Stomach (tissue), 4 donors: ENCODE data around the gene HVCN1.

Source experiments
- EP300 ChIP-seq: sonication (generic); formaldehyde crosslinking; IDR thresholded peaks from one replicate; pipeline ENCODE4 v1.6.1; 2017; ENCODE audit warnings: antibody characterized with exemption
- POLR2A ChIP-seq, 4 donors: fragments of 450-650 bp; IDR thresholded peaks; one replicate each; pipeline ENCODE4 v1.6.1; 2016; ENCODE audit warnings: antibody characterized with exemption in 4 of 4, control low read depth in 2 of 4, mild to moderate bottlenecking in 1 of 4, moderate library complexity in 1 of 4
- TF ChIP-seq, protein P1 (sequence below), 7 experiments: fragments of 450-650 bp in 4 of 7; fragments of 200-600 bp in 3 of 7; sonication (generic) in 3 of 7; IDR thresholded peaks; one replicate each; pipeline ENCODE4 v1.5.1; 2016 to 2019; ENCODE audit warnings: antibody characterized with exemption in 7 of 7, control low read depth in 2 of 7, mild to moderate bottlenecking in 1 of 7

DNA sequence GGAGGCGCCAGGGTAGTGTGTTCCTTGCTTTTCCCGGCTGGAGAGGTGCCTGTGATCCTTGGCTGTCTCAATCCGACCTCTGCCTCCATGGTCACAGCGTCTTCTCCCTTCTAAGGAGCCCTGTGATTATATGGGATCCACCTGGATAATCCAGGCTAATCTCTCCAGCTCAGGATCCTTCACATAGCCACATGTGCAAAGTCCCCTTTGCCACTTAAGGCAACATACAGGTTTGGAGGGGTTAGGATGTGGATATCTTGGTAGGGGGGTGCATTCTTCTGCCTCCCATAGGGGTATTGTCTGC is 1.2 kb upstream of the HVCN1 start:
- TF ChIP-seq POLR2A (IDR thresholded peaks at IDR 0.05) (no peak), EP300 (no peak)
- TF ChIP-seq, protein P1, sequence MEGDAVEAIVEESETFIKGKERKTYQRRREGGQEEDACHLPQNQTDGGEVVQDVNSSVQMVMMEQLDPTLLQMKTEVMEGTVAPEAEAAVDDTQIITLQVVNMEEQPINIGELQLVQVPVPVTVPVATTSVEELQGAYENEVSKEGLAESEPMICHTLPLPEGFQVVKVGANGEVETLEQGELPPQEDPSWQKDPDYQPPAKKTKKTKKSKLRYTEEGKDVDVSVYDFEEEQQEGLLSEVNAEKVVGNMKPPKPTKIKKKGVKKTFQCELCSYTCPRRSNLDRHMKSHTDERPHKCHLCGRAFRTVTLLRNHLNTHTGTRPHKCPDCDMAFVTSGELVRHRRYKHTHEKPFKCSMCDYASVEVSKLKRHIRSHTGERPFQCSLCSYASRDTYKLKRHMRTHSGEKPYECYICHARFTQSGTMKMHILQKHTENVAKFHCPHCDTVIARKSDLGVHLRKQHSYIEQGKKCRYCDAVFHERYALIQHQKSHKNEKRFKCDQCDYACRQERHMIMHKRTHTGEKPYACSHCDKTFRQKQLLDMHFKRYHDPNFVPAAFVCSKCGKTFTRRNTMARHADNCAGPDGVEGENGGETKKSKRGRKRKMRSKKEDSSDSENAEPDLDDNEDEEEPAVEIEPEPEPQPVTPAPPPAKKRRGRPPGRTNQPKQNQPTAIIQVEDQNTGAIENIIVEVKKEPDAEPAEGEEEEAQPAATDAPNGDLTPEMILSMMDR (IDR thresholded peaks at IDR 0.05), result no peak
